SK-N-SH (cell line): ENCODE measurements around the gene CLDN7. TPM values are rescaled to one million over a fixed set of nuclear protein-coding genes. Genes with fewer than 3 reads are reported as not detected.

Experiments
- CTCF ChIA-PET: fragments of 300-600, 350-600 bp; formaldehyde crosslinking; extraction: SDS; loops from one replicate; lab custom pipeline; 2021; lab: Yijun Ruan, JAX
- POLR2A ChIA-PET: fragments of 350-600 bp; sonication (Branson Sonifier 250); formaldehyde crosslinking; extraction: SDS; loops from one replicate; lab custom pipeline; 2020; ENCODE audit warnings: antibody characterized with exemption, inconsistent platforms; lab: Yijun Ruan, JAX
- DNase-seq: peaks from one replicate; pipeline ENCODE4 v3.0.0; 2012
- H2AFZ ChIP-seq: fragments of 200-600 bp; sonication (generic); 2 replicates; pipeline ENCODE4 v1.8.1; 2016; ENCODE audit warnings: antibody characterized with exemption, mild to moderate bottlenecking, low read depth
- H3F3A ChIP-seq: fragments of 200-600 bp; sonication (generic); replicated peaks from 2 replicates; pipeline ENCODE3; 2016; ENCODE audit warnings: antibody characterized with exemption, mild to moderate bottlenecking; ENCODE audit not compliant: insufficient read depth
- H3K27ac ChIP-seq, 2 experiments: fragments of 200-500 bp in 1 of 2; fragments of 200-600 bp in 1 of 2; sonication (Bioruptor generic) in 1 of 2; sonication (generic), shearing (Covaris generic) in 1 of 2; 2 replicates each; pipeline versions ENCODE4 v1.5.1 to v1.6.1; 2014 to 2016; ENCODE audit warnings: low read depth in 2 of 2, inconsistent platforms in 1 of 2, low read length in 1 of 2, mild to moderate bottlenecking in 1 of 2, mixed read lengths in 1 of 2
- H3K27me3 ChIP-seq: fragments of 200-600 bp; sonication (generic), shearing (Covaris generic); 2 replicates; pipeline ENCODE4 v1.6.1; 2016; ENCODE audit warnings: mixed run types; ENCODE audit not compliant: insufficient read depth
- H3K36me3 ChIP-seq, 2 experiments: fragments of 200-500 bp in 1 of 2; fragments of 200-600 bp in 1 of 2; sonication (Bioruptor generic) in 1 of 2; sonication (generic) in 1 of 2; replicated peaks in 1 of 2; 2 replicates each; pipeline versions ENCODE3 to v1.5.1; 2014 to 2016; ENCODE audit warnings: low read length in 1 of 2, mild to moderate bottlenecking in 1 of 2; ENCODE audit not compliant: insufficient read depth in 2 of 2, control insufficient read depth in 1 of 2
- H3K4me1 ChIP-seq, 2 experiments: fragments of 200-500 bp in 1 of 2; fragments of 200-600 bp in 1 of 2; sonication (Bioruptor generic) in 1 of 2; sonication (generic), shearing (Covaris generic) in 1 of 2; 2 replicates each; pipeline versions ENCODE4 v1.5.1 to v1.6.1; 2014 to 2016; ENCODE audit warnings: low read depth in 1 of 2, low read length in 1 of 2, mixed run types in 1 of 2; ENCODE audit not compliant: insufficient read depth in 2 of 2, control insufficient read depth in 1 of 2
- H3K4me2 ChIP-seq: fragments of 200-600 bp; sonication (generic), shearing (Covaris generic); 2 replicates; pipeline ENCODE4 v1.6.1; 2017; ENCODE audit warnings: mixed run types
- H3K4me3 ChIP-seq, 2 experiments: fragments of 200-500 bp in 1 of 2; fragments of 200-600 bp in 1 of 2; sonication (Bioruptor generic) in 1 of 2; sonication (generic), shearing (Covaris generic) in 1 of 2; 2 replicates each; pipeline versions ENCODE4 v1.5.1 to v1.8.1; 2014 to 2016; ENCODE audit warnings: low read depth in 2 of 2, inconsistent platforms in 1 of 2, low read length in 1 of 2, mild to moderate bottlenecking in 1 of 2, mixed read lengths in 1 of 2, moderate library complexity in 1 of 2
- H3K79me2 ChIP-seq: fragments of 200-600 bp; sonication (generic); 2 replicates; pipeline ENCODE4 v1.8.1; 2017; ENCODE audit warnings: mild to moderate bottlenecking; ENCODE audit not compliant: insufficient read depth
- H3K9ac ChIP-seq: fragments of 200-600 bp; sonication (generic); 2 replicates; pipeline ENCODE4 v1.6.1; 2017; ENCODE audit warnings: mixed run types
- H3K9me2 ChIP-seq: fragments of 200-600 bp; sonication (generic); 2 replicates; pipeline ENCODE4 v1.6.1; 2017; ENCODE audit warnings: mixed run types
- H3K9me3 ChIP-seq: fragments of 200-600 bp; sonication (generic); 2 replicates; pipeline ENCODE4 v1.6.1; 2017; ENCODE audit warnings: mixed run types, mild to moderate bottlenecking, moderate library complexity
- H4K20me1 ChIP-seq: fragments of 200-600 bp; sonication (generic); 2 replicates; pipeline ENCODE4 v1.6.1; 2017; ENCODE audit warnings: mild to moderate bottlenecking, mixed run types; ENCODE audit not compliant: insufficient read depth
- ELF1 ChIP-seq: IDR thresholded peaks from 2 replicates; pipeline ENCODE4 v1.4.0; 2012
- EZH2phosphoT487 ChIP-seq: fragments of 200-600 bp; sonication (generic); IDR thresholded peaks from 2 replicates; pipeline ENCODE4 v1.6.1; 2017; ENCODE audit warnings: low read depth, mixed run types, mild to moderate bottlenecking, antibody characterized with exemption, moderate library complexity, borderline replicate concordance
- FOXJ3 ChIP-seq: sonication (generic); formaldehyde crosslinking; IDR thresholded peaks from 2 replicates; pipeline ENCODE4 v1.5.1; 2020; ENCODE audit warnings: mild to moderate bottlenecking, missing genetic modification reagents
- FOXM1 ChIP-seq: IDR thresholded peaks from 2 replicates; pipeline ENCODE4 v1.4.0; 2012; ENCODE audit warnings: low read depth, mild to moderate bottlenecking
- GABPA ChIP-seq: IDR thresholded peaks from 2 replicates; pipeline ENCODE4 v1.4.0; 2012; ENCODE audit warnings: low read depth, mild to moderate bottlenecking
- GATA2 ChIP-seq: sonication (generic); formaldehyde crosslinking; IDR thresholded peaks from 2 replicates; pipeline ENCODE4 v1.5.0; 2020; ENCODE audit warnings: mild to moderate bottlenecking, missing genetic modification reagents
- MEF2A ChIP-seq: IDR thresholded peaks from 2 replicates; pipeline ENCODE4 v1.4.0; 2012; ENCODE audit warnings: low read depth, borderline replicate concordance
- MXI1 ChIP-seq: IDR thresholded peaks from 2 replicates; pipeline ENCODE4 v1.6.1; 2012; ENCODE audit warnings: mild to moderate bottlenecking, low read depth, low read length, improper control_type of control experiment
- NFIC ChIP-seq: IDR thresholded peaks from 2 replicates; pipeline ENCODE4 v1.4.0; 2012; ENCODE audit warnings: borderline replicate concordance
- RCOR1 ChIP-seq: fragments of 150-350 bp; IDR thresholded peaks from 2 replicates; pipeline ENCODE4 v1.6.1; 2017; ENCODE audit warnings: antibody characterized with exemption, low read length
- RFX5 ChIP-seq: IDR thresholded peaks from 2 replicates; pipeline ENCODE4 v1.6.1; 2012; ENCODE audit warnings: mild to moderate bottlenecking, improper control_type of control experiment, low read length
- RXRA ChIP-seq: IDR thresholded peaks from 2 replicates; pipeline ENCODE4 v1.4.0; 2012; ENCODE audit warnings: low read depth, mild to moderate bottlenecking, borderline replicate concordance
- SMC3 ChIP-seq: IDR thresholded peaks from 2 replicates; pipeline ENCODE4 v1.6.1; 2012; ENCODE audit warnings: low read depth, low read length, improper control_type of control experiment
- TAF1 ChIP-seq: IDR thresholded peaks from 2 replicates; pipeline ENCODE4 v1.6.1; 2012; ENCODE audit warnings: low read depth, mild to moderate bottlenecking, low read length, moderate library complexity, borderline replicate concordance
- TEAD4 ChIP-seq: IDR thresholded peaks from 2 replicates; pipeline ENCODE4 v1.4.0; 2012; ENCODE audit warnings: mild to moderate bottlenecking, borderline replicate concordance; ENCODE audit not compliant: insufficient read depth
- YY1 ChIP-seq: IDR thresholded peaks from 2 replicates; pipeline ENCODE4 v1.4.0; 2012; ENCODE audit warnings: low read depth, mild to moderate bottlenecking
- WGBS: methylation state at CpG from one replicate; pipeline ENCODE4 v1.1.6; 2017; ENCODE audit warnings: low lambda C conversion rate; 5-methylcytosine and 5-hydroxymethylcytosine counted together
- polyA plus RNA-seq, 3 experiments: library from polyadenylated mRNA; depleted of rRNA; stranded (reverse); fragments of >200 nt; gene quantifications; 2 replicates each; pipeline ENCODE4 v1.2.3, GENCODE V29; 2012
- TF ChIP-seq, protein P1 (sequence below): IDR thresholded peaks from 2 replicates; pipeline ENCODE4 v1.4.0; 2012; ENCODE audit warnings: low read depth, borderline replicate concordance
- TF ChIP-seq, protein P2 (sequence below): IDR thresholded peaks from 2 replicates; pipeline ENCODE4; 2012
- TF ChIP-seq, protein P3 (sequence below): IDR thresholded peaks from 2 replicates; pipeline ENCODE4 v1.6.1; 2012; ENCODE audit warnings: mild to moderate bottlenecking, low read depth, low read length, moderate library complexity
- TF ChIP-seq, protein P4 (sequence below): IDR thresholded peaks from 2 replicates; pipeline ENCODE4 v1.4.0; 2012; ENCODE audit warnings: low read depth

Gene CLDN7
- polyA plus RNA-seq, 1 of the 3 experiments (the other 2 are of a cell fraction): 5.0 TPM

DNA sequence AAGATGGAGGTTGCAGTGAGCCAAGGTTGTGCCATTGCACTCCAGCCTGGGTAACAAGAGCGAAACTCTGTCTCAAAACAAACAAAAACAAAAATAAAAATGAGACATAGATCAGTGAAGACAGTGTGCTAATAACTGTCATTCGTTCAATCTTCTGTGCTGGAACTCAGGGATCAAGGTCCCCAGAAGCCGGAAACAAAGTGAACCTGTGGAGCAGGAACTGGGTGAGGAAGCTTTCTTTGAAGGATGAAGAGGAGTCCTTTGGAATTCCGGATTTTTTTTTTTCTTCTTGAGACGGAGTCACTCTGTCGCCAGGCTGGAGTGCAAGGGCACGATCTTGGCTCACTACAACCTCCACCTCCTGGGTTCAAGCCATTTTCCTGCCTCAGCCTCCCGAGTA is 17.2 kb upstream of the CLDN7 start:
- POLR2A ChIA-PET: no interaction called here
- no peak overlapping the region for H3K4me3 ChIP-seq
- WGBS: 73% methylated on average over 8 of the region's 8 CpGs
- H4K20me1 ChIP-seq: no peaks in the 10 kb centered on the region
- peaks cover 6 to 18% of the 10 kb centered on the region in 2 experiments; a peak in 2 of 4 replicates for H3K4me1 ChIP-seq
- no peak overlapping the region for H3K27ac ChIP-seq
- CTCF ChIA-PET: interaction anchor here (1.1 to 8.8 kb wide), 4 partner anchors 19 to 65 kb away, joined by 3 to 169 read pairs (median 4); no protein-coding TSS in a partner anchor
- DNase-seq: no peak
- no peak overlapping the region for H2AFZ ChIP-seq
- no peak overlapping the region for H3K4me2 ChIP-seq
- no peaks in the 10 kb centered on the region for H3K79me2 ChIP-seq
- no peak for TF ChIP-seq TAF1
- no peak for TF ChIP-seq GABPA
- TF ChIP-seq FOXJ3 (CRISPR knock-in tag): no peak
- TF ChIP-seq MXI1: no peak
- no peak for TF ChIP-seq RCOR1
- TF ChIP-seq RFX5: no peak
- TF ChIP-seq GATA2 (CRISPR knock-in tag): no peak
- TF ChIP-seq YY1: no peak
- TF ChIP-seq FOXM1: no peak
- no peak for TF ChIP-seq EZH2phosphoT487
- TF ChIP-seq, protein P1, sequence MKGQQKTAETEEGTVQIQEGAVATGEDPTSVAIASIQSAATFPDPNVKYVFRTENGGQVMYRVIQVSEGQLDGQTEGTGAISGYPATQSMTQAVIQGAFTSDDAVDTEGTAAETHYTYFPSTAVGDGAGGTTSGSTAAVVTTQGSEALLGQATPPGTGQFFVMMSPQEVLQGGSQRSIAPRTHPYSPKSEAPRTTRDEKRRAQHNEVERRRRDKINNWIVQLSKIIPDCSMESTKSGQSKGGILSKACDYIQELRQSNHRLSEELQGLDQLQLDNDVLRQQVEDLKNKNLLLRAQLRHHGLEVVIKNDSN: no peak
- TF ChIP-seq ELF1: no peak
- TF ChIP-seq NFIC: no peak
- TF ChIP-seq MEF2A: no peak
- TF ChIP-seq, protein P2, sequence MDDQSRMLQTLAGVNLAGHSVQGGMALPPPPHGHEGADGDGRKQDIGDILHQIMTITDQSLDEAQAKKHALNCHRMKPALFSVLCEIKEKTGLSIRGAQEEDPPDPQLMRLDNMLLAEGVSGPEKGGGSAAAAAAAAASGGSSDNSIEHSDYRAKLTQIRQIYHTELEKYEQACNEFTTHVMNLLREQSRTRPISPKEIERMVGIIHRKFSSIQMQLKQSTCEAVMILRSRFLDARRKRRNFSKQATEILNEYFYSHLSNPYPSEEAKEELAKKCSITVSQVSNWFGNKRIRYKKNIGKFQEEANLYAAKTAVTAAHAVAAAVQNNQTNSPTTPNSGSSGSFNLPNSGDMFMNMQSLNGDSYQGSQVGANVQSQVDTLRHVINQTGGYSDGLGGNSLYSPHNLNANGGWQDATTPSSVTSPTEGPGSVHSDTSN: no peak
- TF ChIP-seq, protein P3, sequence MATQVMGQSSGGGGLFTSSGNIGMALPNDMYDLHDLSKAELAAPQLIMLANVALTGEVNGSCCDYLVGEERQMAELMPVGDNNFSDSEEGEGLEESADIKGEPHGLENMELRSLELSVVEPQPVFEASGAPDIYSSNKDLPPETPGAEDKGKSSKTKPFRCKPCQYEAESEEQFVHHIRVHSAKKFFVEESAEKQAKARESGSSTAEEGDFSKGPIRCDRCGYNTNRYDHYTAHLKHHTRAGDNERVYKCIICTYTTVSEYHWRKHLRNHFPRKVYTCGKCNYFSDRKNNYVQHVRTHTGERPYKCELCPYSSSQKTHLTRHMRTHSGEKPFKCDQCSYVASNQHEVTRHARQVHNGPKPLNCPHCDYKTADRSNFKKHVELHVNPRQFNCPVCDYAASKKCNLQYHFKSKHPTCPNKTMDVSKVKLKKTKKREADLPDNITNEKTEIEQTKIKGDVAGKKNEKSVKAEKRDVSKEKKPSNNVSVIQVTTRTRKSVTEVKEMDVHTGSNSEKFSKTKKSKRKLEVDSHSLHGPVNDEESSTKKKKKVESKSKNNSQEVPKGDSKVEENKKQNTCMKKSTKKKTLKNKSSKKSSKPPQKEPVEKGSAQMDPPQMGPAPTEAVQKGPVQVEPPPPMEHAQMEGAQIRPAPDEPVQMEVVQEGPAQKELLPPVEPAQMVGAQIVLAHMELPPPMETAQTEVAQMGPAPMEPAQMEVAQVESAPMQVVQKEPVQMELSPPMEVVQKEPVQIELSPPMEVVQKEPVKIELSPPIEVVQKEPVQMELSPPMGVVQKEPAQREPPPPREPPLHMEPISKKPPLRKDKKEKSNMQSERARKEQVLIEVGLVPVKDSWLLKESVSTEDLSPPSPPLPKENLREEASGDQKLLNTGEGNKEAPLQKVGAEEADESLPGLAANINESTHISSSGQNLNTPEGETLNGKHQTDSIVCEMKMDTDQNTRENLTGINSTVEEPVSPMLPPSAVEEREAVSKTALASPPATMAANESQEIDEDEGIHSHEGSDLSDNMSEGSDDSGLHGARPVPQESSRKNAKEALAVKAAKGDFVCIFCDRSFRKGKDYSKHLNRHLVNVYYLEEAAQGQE: no peak
- no peak for TF ChIP-seq RXRA
- no peak for TF ChIP-seq SMC3
- no peak for TF ChIP-seq TEAD4
- TF ChIP-seq, protein P4, sequence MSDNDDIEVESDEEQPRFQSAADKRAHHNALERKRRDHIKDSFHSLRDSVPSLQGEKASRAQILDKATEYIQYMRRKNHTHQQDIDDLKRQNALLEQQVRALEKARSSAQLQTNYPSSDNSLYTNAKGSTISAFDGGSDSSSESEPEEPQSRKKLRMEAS: no peak
- H3K27me3 ChIP-seq: no peaks in the 10 kb centered on the region
- H3K36me3 ChIP-seq: no peaks in the 10 kb centered on the region
- no peak overlapping the region for H3K9ac ChIP-seq
- H3F3A ChIP-seq: peaks cover 15% of the 10 kb centered on the region
- no peaks in the 10 kb centered on the region for H3K9me3 ChIP-seq
- H3K9me2 ChIP-seq: no peaks in the 10 kb centered on the region
